Endometrium (tissue), 2 donors: ENCODE measurements around the gene TACC2.

Source experiments
- FAIRE-seq: peaks from 2 replicates; lab custom pipeline; 2012; peaks lifted over from hg19 to GRCh38; lab: Jason Lieb, UNC
- donor health status: control.
- donor health status: control.

TACC2 gene

GRCh38 chr10:122126763-122127659 is 138.0 kb downstream of the TACC2 start:
- FAIRE-seq: no peak

- FAIRE-seq: no peak
Observed at GRCh38 chr10:122127943-122128342, 139.0 kb downstream of the TACC2 start.

- no peak for FAIRE-seq
Observed at GRCh38 chr10:122128357-122128756, 139.4 kb downstream of the TACC2 start.

- no peak for FAIRE-seq
Observed at GRCh38 chr10:122130474-122131110, 141.6 kb downstream of the TACC2 start.

DNA sequence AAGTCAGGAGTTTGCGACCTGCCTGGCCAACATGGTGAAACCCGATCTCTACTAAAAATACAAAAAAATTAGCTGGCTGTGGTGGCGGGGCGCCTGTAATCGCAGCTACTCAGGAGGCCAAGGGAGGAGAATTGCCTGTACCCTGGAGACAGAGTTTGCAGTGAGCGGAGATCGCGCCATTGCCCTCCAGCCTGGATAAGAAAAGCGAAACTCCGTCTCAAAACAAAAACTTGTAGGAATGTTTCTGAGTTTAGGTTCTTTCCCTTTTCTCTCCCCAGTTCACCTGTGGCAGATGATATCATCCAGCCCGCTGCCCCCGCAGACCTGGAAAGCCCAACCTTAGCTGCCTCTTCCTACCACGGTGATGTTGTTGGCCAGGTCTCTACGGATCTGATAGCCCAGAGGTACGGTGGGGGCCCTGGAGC is 143.4 kb downstream of the TACC2 start:
- FAIRE-seq: no peak

- no peak for FAIRE-seq
Observed at GRCh38 chr10:122132882-122133565, 144.1 kb downstream of the TACC2 start.

- no peak for FAIRE-seq
Observed at GRCh38 chr10:122135251-122136025, 146.5 kb downstream of the TACC2 start.

DNA sequence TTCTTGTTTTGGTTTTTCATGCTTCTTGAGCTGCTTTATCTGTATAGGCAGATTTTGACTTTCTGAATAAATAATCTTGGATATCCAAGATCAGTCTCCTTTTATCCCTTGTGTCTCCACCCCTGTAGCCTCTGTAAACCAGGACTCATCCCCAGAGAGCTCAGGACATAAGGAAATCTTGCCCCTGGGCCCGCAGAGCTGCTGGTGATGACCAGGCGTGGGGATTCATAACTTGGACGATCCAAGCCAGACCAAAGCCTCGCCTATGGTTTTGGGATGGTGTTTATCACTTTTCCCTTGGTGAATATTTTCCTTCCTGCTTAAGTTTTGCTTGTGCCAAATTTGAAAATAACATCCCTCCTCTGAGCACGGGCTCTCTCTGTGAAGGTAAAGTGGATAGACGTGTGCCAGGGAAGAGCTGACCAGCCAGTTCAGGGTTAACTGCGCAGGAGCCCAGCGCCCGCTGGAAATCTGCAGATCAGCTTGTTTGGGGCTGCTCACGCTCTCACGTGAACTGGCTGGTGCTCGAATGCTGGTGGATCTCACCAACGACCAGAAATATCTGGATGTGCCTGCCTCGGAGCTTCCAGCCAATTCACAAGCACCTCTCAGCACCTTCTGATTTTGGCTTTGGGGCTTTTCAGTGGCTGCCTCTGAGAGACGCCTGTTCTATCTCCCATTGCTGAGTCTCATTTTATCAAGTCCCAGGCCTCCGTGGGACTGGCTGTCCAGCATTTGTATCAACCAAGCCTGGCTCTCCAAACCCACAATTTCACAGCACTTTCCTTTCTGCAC is 150.1 kb downstream of the TACC2 start:
- no peak for FAIRE-seq

DNA sequence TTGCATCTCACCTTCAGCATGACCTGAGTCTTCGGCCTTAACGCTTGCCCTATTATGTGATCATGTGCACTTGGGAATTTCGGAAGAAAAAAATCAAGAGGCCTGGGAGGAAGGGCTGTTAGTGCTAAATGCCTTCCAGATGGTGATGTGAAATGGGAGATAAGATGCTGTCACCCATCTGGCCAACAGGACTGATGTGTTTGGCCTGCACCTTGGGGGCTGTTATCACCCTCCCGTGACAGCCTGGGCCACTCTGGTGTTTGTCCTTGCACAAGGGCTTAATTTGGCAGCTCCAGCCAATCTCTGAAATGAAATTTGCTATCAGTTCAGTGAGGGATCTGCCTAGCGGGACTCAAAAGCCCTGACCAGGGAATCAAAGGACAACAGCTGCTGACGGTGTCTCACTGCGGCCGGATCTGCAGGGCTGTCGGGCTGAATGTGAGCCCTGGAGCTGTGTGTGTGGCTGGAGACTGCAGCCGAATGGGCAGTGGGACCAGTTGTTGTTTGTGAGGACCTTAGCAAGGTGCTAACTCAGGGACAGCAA is 150.7 kb downstream of the TACC2 start:
- no peak for FAIRE-seq

DNA sequence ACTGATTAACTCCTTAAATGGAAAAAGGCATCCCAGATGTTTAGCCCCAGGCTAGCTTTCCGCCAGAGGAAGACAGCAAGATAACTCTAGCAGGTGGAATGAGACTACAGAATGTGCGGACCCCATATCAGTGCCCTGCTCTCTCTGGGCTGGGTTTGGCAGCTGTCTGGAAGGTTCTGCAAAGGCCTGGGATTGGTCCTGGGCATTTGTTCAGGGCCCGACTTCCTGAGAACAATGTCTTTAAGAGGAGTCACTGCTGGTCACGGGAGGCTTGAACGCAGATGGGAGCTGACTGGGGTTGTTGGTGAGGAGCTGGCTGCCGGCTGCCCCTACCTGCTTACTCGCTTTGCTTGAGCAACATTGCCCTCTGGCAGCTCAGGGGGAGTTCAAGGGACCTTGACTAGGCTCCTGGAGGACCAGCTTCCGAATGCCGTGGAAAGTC is 151.5 kb downstream of the TACC2 start:
- no peak for FAIRE-seq

- no peak for FAIRE-seq
Observed at GRCh38 chr10:122140941-122141623, 152.1 kb downstream of the TACC2 start.

GRCh38 chr10:122141821-122142640 is 153.1 kb downstream of the TACC2 start:
- no peak for FAIRE-seq

- no peak for FAIRE-seq
Observed at GRCh38 chr10:122142641-122143237, 153.8 kb downstream of the TACC2 start.

GRCh38 chr10:122143238-122143841 is 154.4 kb downstream of the TACC2 start:
- FAIRE-seq: no peak

- no peak for FAIRE-seq
Observed at GRCh38 chr10:122144199-122144598, 155.2 kb downstream of the TACC2 start.

GRCh38 chr10:122145113-122145512 is 156.2 kb downstream of the TACC2 start:
- no peak for FAIRE-seq

- no peak for FAIRE-seq
Observed at GRCh38 chr10:122147663-122148062, 158.7 kb downstream of the TACC2 start.

- no peak for FAIRE-seq
Observed at GRCh38 chr10:122148876-122149560, 160.1 kb downstream of the TACC2 start.
